ENCODE measurements around the gene C4B. TPM values are rescaled to one million over a fixed set of nuclear protein-coding genes. Genes with fewer than 3 reads are reported as not detected.

C4B gene
- total and polyA plus RNA-seq, 2 experiments from 2014 or later: 0.57 TPM; not detected in 1

DNA sequence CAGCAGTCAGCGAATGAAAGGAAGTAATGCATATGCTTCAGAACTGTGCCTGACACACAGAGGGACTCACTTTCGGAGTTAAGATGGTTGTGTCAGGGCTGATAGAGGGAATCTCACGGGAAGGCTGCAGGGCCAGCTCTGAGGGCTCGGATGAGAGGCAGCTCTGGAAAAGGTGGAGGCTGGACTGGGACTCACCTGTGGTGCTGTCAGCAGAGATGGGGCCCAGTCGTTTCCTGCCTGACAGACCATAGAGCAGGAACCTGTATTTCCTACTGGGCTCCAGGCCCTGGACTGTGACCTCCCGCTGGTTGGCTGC lies 32.9 kb downstream of the C4B start:
- H3K4me1 ChIP-seq (ENCODE audit: insufficient read depth): no peaks in the 10 kb centered on the region; the same call in 1 of the 2 replicates
- no peak for ATAC-seq
- no peak for TF ChIP-seq ZNF331 (CRISPR knock-in tag; IDR thresholded peaks at IDR 0.05; ENCODE audit: low read depth)
- no peak for TF ChIP-seq EZH2phosphoT487 (IDR thresholded peaks at IDR 0.05; ENCODE audit: unreplicated experiment)
- TF ChIP-seq, protein P1, sequence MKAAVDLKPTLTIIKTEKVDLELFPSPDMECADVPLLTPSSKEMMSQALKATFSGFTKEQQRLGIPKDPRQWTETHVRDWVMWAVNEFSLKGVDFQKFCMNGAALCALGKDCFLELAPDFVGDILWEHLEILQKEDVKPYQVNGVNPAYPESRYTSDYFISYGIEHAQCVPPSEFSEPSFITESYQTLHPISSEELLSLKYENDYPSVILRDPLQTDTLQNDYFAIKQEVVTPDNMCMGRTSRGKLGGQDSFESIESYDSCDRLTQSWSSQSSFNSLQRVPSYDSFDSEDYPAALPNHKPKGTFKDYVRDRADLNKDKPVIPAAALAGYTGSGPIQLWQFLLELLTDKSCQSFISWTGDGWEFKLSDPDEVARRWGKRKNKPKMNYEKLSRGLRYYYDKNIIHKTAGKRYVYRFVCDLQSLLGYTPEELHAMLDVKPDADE (IDR thresholded peaks at IDR 0.05): no peak
- TF ChIP-seq JUNB (IDR thresholded peaks at IDR 0.05; ENCODE audit: unreplicated experiment): no peak
- TF ChIP-seq, protein P2, sequence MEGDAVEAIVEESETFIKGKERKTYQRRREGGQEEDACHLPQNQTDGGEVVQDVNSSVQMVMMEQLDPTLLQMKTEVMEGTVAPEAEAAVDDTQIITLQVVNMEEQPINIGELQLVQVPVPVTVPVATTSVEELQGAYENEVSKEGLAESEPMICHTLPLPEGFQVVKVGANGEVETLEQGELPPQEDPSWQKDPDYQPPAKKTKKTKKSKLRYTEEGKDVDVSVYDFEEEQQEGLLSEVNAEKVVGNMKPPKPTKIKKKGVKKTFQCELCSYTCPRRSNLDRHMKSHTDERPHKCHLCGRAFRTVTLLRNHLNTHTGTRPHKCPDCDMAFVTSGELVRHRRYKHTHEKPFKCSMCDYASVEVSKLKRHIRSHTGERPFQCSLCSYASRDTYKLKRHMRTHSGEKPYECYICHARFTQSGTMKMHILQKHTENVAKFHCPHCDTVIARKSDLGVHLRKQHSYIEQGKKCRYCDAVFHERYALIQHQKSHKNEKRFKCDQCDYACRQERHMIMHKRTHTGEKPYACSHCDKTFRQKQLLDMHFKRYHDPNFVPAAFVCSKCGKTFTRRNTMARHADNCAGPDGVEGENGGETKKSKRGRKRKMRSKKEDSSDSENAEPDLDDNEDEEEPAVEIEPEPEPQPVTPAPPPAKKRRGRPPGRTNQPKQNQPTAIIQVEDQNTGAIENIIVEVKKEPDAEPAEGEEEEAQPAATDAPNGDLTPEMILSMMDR (conservative IDR thresholded peaks at IDR 0.05; ENCODE audit: low read depth in 2 of 2): no peak
- no peak for TF ChIP-seq STAT1 (IDR thresholded peaks at IDR 0.05; ENCODE audit: unreplicated experiment)
- no peak for TF ChIP-seq ZNF114 (CRISPR knock-in tag; IDR thresholded peaks at IDR 0.05)
- TF ChIP-seq, protein P3, sequence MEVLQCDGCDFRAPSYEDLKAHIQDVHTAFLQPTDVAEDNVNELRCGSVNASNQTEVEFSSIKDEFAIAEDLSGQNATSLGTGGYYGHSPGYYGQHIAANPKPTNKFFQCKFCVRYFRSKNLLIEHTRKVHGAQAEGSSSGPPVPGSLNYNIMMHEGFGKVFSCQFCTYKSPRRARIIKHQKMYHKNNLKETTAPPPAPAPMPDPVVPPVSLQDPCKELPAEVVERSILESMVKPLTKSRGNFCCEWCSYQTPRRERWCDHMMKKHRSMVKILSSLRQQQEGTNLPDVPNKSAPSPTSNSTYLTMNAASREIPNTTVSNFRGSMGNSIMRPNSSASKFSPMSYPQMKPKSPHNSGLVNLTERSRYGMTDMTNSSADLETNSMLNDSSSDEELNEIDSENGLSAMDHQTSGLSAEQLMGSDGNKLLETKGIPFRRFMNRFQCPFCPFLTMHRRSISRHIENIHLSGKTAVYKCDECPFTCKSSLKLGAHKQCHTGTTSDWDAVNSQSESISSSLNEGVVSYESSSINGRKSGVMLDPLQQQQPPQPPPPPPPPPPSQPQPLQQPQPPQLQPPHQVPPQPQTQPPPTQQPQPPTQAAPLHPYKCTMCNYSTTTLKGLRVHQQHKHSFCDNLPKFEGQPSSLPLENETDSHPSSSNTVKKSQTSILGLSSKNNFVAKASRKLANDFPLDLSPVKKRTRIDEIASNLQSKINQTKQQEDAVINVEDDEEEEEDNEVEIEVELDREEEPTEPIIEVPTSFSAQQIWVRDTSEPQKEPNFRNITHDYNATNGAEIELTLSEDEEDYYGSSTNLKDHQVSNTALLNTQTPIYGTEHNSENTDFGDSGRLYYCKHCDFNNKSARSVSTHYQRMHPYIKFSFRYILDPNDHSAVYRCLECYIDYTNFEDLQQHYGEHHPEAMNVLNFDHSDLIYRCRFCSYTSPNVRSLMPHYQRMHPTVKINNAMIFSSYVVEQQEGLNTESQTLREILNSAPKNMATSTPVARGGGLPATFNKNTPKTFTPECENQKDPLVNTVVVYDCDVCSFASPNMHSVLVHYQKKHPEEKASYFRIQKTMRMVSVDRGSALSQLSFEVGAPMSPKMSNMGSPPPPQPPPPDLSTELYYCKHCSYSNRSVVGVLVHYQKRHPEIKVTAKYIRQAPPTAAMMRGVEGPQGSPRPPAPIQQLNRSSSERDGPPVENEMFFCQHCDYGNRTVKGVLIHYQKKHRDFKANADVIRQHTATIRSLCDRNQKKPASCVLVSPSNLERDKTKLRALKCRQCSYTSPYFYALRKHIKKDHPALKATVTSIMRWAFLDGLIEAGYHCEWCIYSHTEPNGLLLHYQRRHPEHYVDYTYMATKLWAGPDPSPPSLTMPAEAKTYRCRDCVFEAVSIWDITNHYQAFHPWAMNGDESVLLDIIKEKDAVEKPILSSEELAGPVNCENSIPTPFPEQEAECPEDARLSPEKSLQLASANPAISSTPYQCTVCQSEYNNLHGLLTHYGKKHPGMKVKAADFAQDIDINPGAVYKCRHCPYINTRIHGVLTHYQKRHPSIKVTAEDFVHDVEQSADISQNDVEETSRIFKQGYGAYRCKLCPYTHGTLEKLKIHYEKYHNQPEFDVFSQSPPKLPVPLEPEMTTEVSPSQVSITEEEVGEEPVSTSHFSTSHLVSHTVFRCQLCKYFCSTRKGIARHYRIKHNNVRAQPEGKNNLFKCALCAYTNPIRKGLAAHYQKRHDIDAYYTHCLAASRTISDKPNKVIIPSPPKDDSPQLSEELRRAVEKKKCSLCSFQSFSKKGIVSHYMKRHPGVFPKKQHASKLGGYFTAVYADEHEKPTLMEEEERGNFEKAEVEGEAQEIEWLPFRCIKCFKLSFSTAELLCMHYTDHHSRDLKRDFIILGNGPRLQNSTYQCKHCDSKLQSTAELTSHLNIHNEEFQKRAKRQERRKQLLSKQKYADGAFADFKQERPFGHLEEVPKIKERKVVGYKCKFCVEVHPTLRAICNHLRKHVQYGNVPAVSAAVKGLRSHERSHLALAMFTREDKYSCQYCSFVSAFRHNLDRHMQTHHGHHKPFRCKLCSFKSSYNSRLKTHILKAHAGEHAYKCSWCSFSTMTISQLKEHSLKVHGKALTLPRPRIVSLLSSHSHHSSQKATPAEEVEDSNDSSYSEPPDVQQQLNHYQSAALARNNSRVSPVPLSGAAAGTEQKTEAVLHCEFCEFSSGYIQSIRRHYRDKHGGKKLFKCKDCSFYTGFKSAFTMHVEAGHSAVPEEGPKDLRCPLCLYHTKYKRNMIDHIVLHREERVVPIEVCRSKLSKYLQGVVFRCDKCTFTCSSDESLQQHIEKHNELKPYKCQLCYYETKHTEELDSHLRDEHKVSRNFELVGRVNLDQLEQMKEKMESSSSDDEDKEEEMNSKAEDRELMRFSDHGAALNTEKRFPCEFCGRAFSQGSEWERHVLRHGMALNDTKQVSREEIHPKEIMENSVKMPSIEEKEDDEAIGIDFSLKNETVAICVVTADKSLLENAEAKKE (CRISPR knock-in tag; IDR thresholded peaks at IDR 0.05): no peak
- no peak for TF ChIP-seq NANOG (IDR thresholded peaks at IDR 0.05; ENCODE audit: borderline replicate concordance)
- TF ChIP-seq, protein P4, sequence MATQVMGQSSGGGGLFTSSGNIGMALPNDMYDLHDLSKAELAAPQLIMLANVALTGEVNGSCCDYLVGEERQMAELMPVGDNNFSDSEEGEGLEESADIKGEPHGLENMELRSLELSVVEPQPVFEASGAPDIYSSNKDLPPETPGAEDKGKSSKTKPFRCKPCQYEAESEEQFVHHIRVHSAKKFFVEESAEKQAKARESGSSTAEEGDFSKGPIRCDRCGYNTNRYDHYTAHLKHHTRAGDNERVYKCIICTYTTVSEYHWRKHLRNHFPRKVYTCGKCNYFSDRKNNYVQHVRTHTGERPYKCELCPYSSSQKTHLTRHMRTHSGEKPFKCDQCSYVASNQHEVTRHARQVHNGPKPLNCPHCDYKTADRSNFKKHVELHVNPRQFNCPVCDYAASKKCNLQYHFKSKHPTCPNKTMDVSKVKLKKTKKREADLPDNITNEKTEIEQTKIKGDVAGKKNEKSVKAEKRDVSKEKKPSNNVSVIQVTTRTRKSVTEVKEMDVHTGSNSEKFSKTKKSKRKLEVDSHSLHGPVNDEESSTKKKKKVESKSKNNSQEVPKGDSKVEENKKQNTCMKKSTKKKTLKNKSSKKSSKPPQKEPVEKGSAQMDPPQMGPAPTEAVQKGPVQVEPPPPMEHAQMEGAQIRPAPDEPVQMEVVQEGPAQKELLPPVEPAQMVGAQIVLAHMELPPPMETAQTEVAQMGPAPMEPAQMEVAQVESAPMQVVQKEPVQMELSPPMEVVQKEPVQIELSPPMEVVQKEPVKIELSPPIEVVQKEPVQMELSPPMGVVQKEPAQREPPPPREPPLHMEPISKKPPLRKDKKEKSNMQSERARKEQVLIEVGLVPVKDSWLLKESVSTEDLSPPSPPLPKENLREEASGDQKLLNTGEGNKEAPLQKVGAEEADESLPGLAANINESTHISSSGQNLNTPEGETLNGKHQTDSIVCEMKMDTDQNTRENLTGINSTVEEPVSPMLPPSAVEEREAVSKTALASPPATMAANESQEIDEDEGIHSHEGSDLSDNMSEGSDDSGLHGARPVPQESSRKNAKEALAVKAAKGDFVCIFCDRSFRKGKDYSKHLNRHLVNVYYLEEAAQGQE (IDR thresholded peaks at IDR 0.05; ENCODE audit: unreplicated experiment): no peak
- TF ChIP-seq CREB1 (CRISPR knock-in tag; IDR thresholded peaks at IDR 0.05; ENCODE audit: low read depth): no peak
- no peak for TF ChIP-seq EZH2 (IDR thresholded peaks at IDR 0.05; ENCODE audit: low read depth, unreplicated experiment)
- TF ChIP-seq POLR2AphosphoS5 (IDR thresholded peaks at IDR 0.05; ENCODE audit: low read depth): no peak
- H3K27ac ChIP-seq (ENCODE audit: low read depth): no peak overlapping the region
- H3K9me3 Mint-ChIP-seq: no peaks in the 10 kb centered on the region; the same call in 2 of the 3 replicates
- no peaks in the 10 kb centered on the region for H3K27me3 ChIP-seq (ENCODE audit: insufficient read depth)
- H3K36me3 ChIP-seq (ENCODE audit: insufficient read depth): no peaks in the 10 kb centered on the region
- no peak overlapping the region for H3K4me3 ChIP-seq
- no peak for DNase-seq (ENCODE audit: low spot score)
- no peak overlapping the region for H2AFZ ChIP-seq
- H3K27ac Mint-ChIP-seq: no peak overlapping the region
- no peaks in the 10 kb centered on the region for H3K79me2 ChIP-seq (replicated peaks; ENCODE audit: insufficient read depth)
- H3K4me2 ChIP-seq: no peak overlapping the region
- 0 out of 2 replicates have a peak, but pooled peaks cover 3% of the 10 kb centered on the region for H3F3A ChIP-seq (replicated peaks; ENCODE audit: low read depth)
- H3K4me3 Mint-ChIP-seq: no peak overlapping the region
- H3K4me1 Mint-ChIP-seq: peaks cover 3% of the 10 kb centered on the region; the same call in 2 of the 3 replicates
- no peaks in the 10 kb centered on the region for H4K20me1 ChIP-seq (replicated peaks; ENCODE audit: insufficient read depth)
- H3K9me2 ChIP-seq (ENCODE audit: insufficient read depth): no peaks in the 10 kb centered on the region
- H3K36me3 Mint-ChIP-seq (ENCODE audit: low read depth): no peaks in the 10 kb centered on the region
- peaks cover 9% of the 10 kb centered on the region for H3K27me3 Mint-ChIP-seq (ENCODE audit: insufficient read depth, low read depth, poor library complexity)

All from GM23338 (cell line).